Medulla oblongata (tissue), 1 donor: ENCODE measurements around the gene MACROD2.

Experiments used
- DNase-seq: peaks from one replicate; pipeline ENCODE4 v3.0.0-alpha.2; 2015; ENCODE audit errors: extremely low spot score

Gene MACROD2

DNA sequence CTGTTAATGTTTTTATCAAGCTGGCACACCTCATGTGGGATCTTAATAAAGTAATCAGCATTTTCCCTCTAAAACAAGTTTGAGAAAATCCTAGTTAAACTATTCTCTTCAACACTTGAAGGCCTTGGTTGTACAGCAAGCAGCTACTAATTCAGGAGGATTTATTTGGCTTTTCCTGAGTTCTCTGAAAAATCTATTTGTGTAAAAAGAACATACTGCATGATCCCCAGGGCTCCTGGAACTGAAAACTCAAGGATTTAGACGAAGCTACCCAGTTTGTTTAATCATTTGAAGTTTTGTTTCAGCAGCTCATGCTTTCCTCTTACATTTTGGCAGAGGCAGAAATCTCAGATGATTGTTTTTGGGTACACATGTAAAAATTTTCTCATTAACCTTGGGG is 651.7 kb downstream of the MACROD2 start:
- DNase-seq = no peak

DNA sequence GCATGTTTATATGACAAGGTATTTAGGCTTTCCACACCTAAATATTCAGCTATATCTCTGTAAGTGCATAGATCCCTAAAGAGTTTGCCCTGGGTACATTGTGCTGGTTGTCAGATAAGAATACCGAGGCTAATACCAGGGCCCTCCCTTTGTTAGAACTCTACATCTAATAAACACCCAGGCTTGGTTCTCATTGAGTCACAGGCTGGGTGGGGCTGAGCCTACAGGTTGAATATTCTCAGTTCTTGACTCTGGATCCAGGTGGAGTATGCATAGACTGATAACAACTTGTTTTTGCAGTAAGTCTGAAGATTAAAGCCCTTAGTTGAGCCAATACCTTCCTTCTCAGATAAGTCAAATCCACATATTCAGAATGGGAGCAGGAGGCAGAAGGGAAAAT is 654.3 kb downstream of the MACROD2 start:
- DNase-seq = no peak

DNA sequence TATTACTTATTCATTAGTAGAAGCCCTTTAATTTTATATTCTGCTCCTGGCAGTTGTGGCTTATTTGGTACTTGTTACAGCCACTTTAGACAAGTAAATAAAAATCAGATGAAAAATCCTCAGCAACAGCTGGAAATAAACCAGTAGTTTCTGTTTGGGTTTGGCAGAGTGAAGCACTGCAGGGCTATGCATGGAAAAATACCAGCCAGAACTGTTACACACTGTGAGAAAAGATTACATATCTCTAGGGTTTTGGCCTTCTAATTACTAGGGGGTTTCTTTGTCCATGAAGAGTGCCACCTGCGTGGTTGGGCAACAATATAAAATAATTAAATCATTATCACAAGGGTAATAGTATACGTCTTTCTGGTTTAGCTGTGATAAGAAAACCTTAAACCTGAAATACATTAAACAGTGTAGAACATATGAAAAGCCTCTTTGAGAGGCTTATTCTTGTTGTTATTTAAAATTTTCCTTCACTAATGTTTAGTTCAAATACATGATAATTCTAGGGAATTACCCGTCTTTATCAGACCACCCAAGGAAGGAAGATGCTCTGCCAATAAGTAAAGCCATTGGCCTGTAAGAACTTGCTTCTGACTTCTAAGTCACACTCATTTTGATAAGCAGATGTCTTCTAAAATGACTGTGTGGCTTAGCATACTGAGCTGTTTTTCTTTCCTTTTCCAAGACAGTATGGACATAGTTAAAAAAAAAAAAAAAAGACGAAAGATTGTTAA is 662.1 kb downstream of the MACROD2 start:
- no peak for DNase-seq

DNA sequence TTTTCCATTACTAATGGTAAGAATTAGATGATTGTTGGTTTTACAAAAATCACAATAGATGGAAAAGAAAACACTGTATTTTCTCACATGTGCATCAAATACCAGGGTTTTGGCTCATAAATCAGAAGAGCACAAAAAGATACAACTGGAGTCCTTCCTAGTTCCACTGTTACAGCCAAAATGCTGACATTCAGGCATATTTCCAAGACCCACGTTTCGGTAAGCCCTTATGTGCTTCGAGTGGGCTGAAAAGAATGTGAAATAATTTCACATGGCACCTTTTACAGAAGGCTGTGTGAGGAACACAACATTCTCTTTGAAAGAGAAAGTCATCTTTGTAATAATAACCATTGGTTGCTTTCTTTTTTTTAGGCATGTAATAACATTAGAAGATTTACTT is 668.8 kb downstream of the MACROD2 start:
- no peak for DNase-seq

DNA sequence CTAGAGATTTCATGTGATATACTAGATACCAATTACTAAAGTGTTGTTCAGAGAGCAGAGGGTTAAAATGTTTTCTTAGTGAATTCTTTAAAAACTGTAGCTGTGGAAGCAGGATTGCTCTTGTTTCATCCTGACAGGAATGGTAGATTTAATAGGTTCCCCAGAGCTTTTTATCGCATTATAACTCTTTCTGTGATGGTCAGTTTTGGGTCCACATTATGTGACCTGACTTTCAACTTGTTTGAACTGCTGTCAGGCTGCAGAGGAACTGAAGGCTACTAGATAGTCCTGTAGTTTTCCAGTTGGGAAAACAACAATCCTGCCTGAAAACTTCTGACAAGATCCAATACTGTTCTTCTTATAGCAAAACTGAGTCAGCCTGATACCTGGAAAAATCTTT is 671.4 kb downstream of the MACROD2 start:
- no peak for DNase-seq

DNA sequence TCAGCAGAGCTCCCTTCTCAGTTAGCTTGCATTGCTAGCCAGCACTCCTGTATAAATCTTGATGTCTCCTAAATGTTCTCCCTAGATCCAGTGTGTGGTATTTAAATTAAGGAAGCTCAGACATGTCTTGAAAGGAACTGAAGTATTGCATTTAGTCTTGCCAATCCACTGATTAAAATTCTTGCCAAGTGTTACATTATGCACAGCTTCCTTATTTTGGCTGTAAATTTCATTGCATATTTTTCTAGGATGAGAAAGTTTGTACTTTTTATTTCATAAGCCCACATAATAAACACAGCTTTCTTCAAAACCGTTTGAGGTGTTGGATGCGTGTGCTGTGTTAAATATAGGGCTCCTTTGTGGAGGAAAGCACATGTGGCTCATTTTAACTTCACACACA is 671.9 kb downstream of the MACROD2 start:
- DNase-seq = no peak

DNA sequence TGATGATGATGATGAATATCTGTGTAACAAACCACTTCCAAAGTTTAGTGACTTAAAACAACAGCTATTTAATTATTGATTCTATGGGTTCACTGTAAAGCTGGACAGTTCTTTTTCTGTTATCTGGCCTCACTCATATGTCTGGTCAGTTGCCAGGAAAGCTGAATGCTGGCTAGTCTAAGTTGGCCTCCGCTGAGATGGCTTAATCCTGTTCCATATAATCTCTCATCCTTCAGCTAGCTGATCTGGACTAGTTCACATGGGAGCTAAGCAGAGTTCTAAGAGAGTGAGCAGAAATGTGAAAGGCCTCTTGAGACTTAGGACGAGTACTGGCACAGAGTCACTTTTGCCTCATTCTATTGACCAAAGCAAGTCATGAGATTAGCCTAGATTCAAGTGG is 676.8 kb downstream of the MACROD2 start:
- no peak for DNase-seq

DNA sequence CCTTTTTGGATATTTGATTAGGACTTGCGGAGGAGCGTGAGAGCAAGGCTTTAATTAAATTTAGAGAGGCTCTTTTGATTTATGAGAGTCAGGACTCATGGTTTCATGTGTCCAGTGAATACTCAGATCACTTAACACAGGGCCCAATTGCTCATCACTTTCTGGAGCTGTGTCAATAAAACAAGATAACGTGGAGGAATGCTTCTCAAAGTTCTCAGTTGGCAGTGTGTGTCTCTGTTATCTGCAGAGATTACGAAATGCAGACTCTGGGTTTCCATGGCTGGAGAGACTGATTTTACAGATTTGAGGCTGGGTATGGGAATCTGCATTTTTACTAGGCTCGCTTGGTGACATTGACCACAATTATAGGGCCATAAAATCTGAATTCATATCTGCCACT is 677.8 kb downstream of the MACROD2 start:
- no peak for DNase-seq

DNA sequence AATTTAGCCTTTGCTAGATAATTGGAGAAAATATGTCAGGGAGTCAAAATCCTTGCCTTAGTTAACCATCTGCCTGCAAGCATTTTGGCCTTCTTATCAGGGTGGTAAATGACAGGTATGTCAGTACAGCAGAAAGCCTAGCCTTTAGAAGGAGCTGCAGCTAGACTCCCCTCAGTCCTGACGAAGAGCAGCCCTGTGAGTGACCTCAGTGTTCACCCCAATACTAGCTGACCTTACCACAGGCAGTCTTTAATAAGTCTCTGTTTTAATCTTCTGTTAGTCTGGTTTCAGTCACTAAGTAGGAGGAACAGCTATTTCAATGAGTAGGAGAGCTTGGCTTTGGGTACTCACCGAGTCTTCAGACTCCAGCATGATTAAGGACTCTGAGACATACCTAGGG is 682.1 kb downstream of the MACROD2 start:
- no peak for DNase-seq

DNA sequence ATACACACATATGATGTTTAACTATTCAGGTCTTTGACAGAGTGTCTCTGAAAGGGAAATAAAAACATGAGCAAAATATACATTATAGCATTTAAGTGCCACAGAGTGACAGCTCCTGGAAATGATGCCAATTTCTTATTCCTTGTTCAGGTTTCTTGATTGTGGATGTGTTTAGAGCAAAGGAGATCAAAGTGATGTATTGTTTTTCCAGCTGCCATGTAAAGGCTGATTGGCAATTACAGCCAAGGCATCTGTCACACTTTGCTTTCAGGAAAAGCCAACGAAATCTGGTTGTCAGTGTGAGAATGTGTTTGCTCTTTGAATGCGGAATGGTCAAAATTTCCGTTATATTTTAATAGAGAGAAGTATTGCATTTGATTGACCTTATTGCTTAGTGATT is 689.9 kb downstream of the MACROD2 start:
- DNase-seq = no peak

DNA sequence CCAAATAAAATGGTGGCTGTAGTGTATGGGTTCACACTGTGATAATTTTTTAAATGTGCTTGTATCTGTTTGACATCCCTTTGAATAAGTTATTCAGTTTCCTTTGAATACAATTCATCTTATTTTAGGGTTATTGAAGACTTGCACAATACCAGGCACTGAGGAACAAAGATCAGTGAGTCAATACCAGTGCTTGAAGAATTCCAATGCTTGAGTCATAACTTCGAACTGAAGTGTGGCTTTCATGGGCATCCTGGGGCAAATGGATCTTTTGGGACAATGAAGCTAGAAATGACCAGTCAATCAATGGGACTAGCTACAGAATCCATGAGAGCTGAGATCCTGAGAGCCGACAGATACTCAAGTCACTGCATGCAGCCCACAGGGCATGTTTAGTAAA is 692.0 kb downstream of the MACROD2 start:
- DNase-seq = no peak

DNA sequence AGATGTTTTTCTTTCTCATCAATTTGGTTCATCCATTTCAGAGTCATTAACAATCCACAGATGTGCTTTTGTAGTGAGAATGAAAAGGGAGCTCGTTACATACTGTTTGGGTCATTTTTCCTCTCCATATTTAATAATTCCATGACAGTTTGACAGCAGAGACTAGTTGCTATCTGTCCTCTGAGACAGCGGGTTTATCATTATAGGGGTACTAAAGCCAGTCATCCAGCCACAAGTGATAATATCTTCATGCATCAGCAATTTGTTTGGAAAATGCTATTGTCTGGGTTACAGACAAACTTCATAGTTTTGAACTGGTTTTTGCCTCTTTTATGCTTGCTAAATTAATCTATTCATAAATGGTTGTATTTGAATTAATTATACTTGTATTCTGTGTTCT is 692.7 kb downstream of the MACROD2 start:
- no peak for DNase-seq

DNA sequence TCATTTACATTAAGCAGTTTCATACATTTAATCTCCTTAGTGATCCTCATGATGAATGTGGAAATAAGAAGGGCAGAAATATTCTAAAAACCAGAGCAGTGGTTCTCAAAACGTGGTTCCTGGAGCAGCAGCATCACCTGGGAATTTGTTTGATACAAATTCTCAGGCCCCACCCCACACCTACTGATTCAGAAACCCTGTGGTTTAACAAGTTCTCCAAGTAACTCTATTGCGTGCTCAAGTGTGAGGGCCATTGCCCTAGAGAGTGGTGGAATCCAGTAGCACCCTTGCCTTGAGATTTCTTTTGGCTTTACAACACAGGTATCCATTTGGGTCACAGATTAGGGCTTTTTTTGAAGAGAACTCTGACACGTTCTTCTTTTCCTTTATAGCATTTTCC is 696.7 kb downstream of the MACROD2 start:
- no peak for DNase-seq

DNA sequence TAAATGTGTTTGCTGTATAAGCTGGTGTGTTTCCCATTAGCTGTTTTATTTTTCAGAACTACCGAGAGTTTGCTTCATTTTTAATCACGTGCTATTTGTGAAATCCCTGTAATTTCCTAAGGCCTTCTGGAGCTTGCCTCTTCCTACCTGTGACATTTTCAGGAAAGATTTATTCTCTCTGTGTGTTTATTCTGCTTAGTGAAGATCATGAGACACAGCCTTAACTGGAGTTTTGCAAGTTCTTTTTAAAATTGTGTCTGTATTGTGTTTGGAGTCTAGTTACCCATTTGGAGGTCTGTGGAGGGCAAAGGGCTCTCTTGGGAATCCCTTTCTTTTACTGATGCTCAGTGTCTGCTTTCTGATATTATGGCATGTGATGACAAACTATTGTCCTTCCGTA is 701.2 kb downstream of the MACROD2 start:
- no peak for DNase-seq

DNA sequence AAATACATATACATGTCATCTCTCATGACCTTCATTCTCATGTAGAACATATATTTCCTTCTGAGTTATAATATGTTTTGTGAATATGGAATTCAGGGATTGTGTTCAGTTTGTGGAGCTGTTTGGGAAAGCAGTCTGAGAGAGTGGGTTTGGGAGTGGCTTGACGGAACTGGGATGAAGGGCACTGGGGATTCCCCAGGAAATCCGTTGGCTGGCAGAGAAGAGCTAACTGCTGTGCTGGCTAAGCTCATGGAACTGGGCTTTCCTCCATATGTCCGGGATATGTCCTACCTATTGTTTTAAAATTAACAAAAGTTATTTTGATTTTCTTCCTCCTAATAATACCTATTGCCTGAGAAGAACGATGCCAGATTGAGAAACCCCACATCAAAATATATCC is 701.6 kb downstream of the MACROD2 start:
- no peak for DNase-seq

DNA sequence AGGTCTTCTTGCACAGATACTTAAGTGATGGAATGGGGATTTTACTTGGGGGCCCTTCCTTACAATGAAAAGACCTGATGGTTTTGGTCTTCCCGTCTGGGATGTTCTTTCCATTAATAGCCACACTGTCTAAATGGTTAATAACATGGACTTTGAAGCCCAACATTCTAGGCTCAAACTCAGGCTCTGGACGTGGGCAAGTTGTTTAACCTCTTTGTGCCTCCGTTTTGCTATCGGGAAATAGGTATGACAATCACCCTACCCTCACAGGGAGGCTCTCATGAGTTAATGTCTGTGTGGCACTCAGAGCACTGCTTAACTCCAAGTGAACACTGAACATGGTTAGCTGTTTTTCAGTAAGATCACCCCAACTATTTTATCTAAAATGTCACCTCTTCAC is 702.8 kb downstream of the MACROD2 start:
- no peak for DNase-seq

DNA sequence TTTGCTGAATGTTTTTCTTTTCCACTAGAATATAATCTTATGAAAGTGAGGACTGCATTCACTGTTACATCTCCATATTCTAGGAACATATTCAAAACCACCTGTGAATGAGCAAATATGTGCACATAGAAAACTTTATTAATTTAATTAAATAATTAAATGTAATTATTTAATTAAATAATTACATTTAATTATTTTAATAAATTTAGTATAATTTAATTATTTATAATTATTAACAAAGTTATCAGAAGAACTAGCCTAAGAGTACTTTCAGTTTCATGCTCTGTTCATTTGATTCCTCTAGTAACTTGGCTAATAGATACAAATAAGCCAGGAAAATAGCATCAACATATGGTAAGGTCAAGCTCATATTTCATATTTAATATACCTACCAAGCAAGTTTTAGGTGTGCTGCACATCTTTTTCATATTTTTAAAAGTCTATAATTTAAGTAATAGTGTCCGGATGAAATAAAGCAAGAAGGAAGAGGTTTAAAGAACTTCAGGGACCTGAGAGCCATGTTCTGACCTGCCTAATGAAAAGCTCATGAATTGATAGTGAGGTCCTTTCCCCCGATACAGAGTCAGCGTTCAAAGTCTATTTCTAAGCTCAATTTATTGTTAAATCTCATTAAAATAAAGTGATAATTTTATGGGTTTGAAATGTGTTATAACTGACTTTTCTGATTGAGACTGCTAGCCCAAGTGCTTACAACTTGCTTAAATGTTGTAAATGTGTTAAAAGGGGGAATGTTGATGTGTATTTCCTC is 703.5 kb downstream of the MACROD2 start:
- no peak for DNase-seq

DNA sequence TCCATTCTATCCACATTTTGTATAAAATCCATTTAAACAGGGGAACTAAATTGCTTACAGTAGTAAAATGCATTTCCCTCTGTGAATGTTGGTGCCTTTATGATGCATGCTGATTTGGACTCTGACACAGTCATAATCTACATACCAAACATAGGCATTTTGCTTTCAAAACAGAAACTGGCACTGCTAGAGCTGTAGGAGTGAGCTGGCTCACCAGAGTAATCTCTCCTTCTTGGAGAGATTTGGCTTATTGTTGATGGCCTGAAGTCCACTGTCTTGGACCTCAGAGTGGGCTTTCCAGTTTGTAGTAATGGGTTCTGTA is 705.3 kb downstream of the MACROD2 start:
- no peak for DNase-seq

DNA sequence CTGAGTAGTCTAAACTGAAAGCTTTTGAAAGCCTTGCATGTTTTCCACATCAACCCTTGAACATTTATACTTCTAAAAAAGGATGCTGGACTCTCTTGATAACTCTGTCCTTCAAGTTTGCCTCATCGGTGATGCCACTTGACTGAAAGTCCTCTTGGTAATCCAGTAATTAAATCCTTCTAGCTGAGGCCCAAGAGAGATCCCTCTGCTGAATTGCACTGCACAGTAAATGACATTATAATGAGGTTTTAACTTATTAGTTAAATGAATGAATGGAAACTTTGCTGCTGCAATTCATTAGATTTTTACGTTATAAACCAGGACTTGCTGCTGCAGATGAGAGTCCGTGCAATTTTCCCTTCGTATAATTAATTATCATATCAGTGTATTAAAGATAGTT is 706.0 kb downstream of the MACROD2 start:
- DNase-seq = no peak

DNA sequence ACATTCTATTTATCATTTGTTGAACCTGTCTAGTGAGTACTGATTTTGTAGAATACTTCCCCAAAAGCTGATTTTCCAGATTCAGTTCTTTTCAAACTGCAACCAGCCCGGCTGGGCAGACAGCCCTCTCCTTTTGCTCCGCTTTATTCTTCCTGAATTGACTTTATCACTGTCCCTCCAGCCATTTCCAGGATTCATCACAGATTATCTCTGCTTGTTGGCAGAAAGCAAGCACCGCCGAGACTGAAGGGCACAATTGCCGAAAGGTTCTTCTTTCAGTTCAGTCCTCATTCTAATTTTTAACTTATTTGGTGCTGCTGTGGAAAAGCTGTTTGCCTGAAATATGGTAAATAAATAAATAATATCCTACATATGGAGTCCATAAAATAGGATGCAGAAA is 711.2 kb downstream of the MACROD2 start:
- no peak for DNase-seq

DNA sequence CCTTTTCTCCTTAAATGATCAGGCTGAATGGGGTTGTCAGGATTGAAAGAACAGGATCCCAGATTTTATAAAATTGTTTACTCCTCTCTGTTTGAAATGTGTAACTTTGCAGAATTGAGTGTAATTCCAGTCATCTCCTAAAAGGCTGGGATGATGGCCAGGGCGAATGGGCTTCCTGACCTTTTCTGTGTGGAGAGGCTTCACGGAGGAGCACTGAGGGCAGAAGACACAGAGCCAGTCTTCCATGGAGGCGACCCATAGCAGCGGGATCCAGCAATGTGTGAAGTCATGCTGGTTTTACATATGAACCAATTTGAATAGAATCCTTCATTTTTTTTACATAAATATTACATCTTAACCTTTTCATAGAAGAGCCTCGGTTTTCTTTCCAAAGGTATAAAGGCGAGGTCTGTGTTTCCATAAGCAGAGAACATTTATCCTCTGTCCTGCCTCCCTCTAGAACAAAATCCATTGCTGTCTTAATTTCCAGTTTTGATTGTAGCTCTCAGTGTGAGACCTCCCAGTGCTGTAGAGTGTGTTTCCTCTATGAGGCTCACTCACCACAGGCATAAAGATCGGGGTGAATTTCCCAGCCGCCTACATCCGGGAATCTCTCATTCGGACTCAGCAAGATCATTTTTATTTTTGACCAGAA is 711.8 kb downstream of the MACROD2 start:
- DNase-seq = no peak

DNA sequence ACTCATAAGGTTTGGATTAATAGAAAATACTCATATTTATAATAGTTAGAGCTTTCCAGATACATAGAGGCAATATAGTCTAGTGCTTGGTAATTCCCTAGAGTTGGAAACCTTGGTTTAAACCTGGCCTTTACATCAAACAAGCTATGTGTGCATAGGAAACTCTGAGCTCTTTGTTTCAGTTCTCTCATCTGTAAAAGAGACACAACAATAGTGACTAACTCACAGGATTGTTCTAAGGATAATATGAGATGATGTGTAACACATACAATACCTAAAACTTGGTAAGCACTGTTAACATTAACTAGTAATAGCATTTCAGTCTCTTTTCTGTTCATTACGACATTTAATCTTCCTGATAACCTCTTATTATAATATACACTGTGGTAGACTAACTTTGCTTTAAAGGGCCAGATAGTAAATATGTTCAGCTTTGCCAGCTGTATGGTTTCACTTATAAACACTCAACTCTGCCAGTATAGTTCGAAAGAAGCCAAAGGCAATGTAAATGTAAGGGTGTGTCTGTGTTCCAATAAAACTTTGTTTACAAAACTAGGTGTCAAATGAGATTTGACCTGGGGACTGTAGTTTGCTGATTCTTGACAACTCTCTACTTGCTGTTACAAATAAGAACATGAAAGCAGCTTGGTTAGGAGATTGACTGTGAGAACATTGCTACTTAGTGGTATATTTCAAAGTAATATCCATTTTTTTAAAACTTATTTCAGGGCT is 712.7 kb downstream of the MACROD2 start:
- no peak for DNase-seq

DNA sequence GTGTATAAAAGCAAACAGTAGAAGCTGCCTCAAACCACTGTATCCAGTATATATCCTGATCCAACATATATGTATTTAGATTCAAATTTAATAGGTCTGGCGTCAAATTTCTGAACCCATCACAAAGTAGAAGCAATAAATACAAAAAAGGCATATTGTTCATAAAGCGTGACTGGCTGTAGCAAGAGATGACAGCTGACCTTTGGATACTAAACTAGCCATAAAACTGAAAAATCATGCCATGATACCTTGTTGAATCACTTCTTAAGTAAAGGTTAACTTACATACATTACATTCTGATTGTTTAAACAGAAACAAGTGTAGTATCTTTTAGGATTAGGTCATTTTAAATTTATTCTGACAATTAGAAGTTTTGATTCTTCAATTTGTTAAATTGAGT is 714.1 kb downstream of the MACROD2 start:
- DNase-seq = no peak
